Mesothelial cell of epicardium (in vitro differentiated cells): ENCODE results near the gene GDPD5. TPM values are rescaled to one million over a fixed set of nuclear protein-coding genes. Genes with fewer than 3 reads are reported as not detected.

ENCODE experiments used
- DNase-seq, 2 experiments: peaks; one replicate each; pipeline ENCODE4 v3.0.0; 2021; ENCODE audit warnings: low spot score in 2 of 2; ENCODE audit not compliant: unreplicated experiment in 2 of 2
- H3K27ac Mint-ChIP-seq: 2 replicates; pipeline ENCODE4 v1.8.0; 2021; ENCODE audit warnings: mixed read lengths
- H3K27me3 Mint-ChIP-seq: 2 replicates; pipeline ENCODE4 v1.8.0; 2021; ENCODE audit warnings: low read depth, mixed read lengths
- H3K36me3 Mint-ChIP-seq: 2 replicates; pipeline ENCODE4 v1.8.0; 2021; ENCODE audit warnings: mixed read lengths
- H3K4me1 Mint-ChIP-seq: 2 replicates; pipeline ENCODE4 v1.8.0; 2021; ENCODE audit warnings: mixed read lengths
- H3K4me3 Mint-ChIP-seq: 2 replicates; pipeline ENCODE4 v1.8.0; 2021; ENCODE audit warnings: mild to moderate bottlenecking, moderate library complexity, mixed read lengths
- H3K9me3 Mint-ChIP-seq: 2 replicates; pipeline ENCODE4 v1.8.0; 2021; ENCODE audit warnings: mixed read lengths
- CTCF ChIP-seq: fragments of 200-600 bp; sonication (generic); IDR thresholded peaks from one replicate; pipeline ENCODE4 v1.5.0; 2021; ENCODE audit warnings: antibody characterized with exemption; ENCODE audit not compliant: unreplicated experiment
- total RNA-seq: library from RNA; stranded (reverse); gene quantifications from 3 replicates; pipeline ENCODE4 v1.2.1, GENCODE V29; 2021

Gene GDPD5
- total RNA-seq, 1 donor from 2014 or later = 8.1 TPM

GRCh38 chr11:75554258-75555022 is 28.7 kb upstream of the GDPD5 start:
- no peak for TF ChIP-seq CTCF
- Mint-ChIP-seq H3K4me3 (no peak overlapping the region), H3K36me3 (no peaks in the 10 kb centered on the region), H3K27ac (peak overlapping the region; percentile 77), H3K9me3 (no peaks in the 10 kb centered on the region), H3K27me3 (no peaks in the 10 kb centered on the region), H3K4me1 (peaks cover 38% of the 10 kb centered on the region)
- DNase-seq = peak; percentile 63 to 79

- DNase-seq = no peak
- no peaks in the 10 kb centered on the region for H3K27me3 Mint-ChIP-seq
- H3K27ac Mint-ChIP-seq = peak overlapping the region; percentile 77
- H3K4me1 Mint-ChIP-seq = peaks cover 32% of the 10 kb centered on the region
- no peak overlapping the region for H3K4me3 Mint-ChIP-seq
- H3K9me3 Mint-ChIP-seq = peaks cover 3% of the 10 kb centered on the region
- H3K36me3 Mint-ChIP-seq = no peaks in the 10 kb centered on the region
- TF ChIP-seq CTCF = no peak
These were observed 28.1 kb upstream of the GDPD5 start for GRCh38 chr11:75553889-75554257.

GRCh38 chr11:75553182-75553581 is 27.4 kb upstream of the GDPD5 start:
- no peak for TF ChIP-seq CTCF
- Mint-ChIP-seq H3K27me3 (no peaks in the 10 kb centered on the region), H3K36me3 (no peaks in the 10 kb centered on the region), H3K4me3 (no peak overlapping the region), H3K27ac (no peak overlapping the region), H3K4me1 (peaks cover 26% of the 10 kb centered on the region), H3K9me3 (peaks cover 3% of the 10 kb centered on the region)
- no peak for DNase-seq

- Mint-ChIP-seq H3K36me3 (no peaks in the 10 kb centered on the region), H3K4me3 (no peak overlapping the region), H3K27me3 (peaks cover 2% of the 10 kb centered on the region), H3K9me3 (peaks cover 3% of the 10 kb centered on the region), H3K4me1 (peaks cover 15% of the 10 kb centered on the region), H3K27ac (no peak overlapping the region)
- TF ChIP-seq CTCF = no peak
- no peak for DNase-seq
These were observed 23.7 kb upstream of the GDPD5 start for GRCh38 chr11:75549370-75549958.

GRCh38 chr11:75548595-75549272 is 23.0 kb upstream of the GDPD5 start:
- H3K4me3 Mint-ChIP-seq = no peak overlapping the region
- no peak for TF ChIP-seq CTCF
- DNase-seq = no peak
- H3K36me3 Mint-ChIP-seq = no peaks in the 10 kb centered on the region
- H3K9me3 Mint-ChIP-seq = peaks cover 3% of the 10 kb centered on the region
- H3K27me3 Mint-ChIP-seq = peaks cover 2% of the 10 kb centered on the region
- H3K4me1 Mint-ChIP-seq = peaks cover 7% of the 10 kb centered on the region
- H3K27ac Mint-ChIP-seq = no peak overlapping the region
